GM21515 (cell line): ENCODE measurements around the gene IQGAP2.

Experiments
- ATAC-seq: cut with Tn5 transposase; IDR thresholded peaks from one replicate; pipeline ENCODE4 v1.9.1; 2021; ENCODE audit not compliant: unreplicated experiment

The IQGAP2 gene

GRCh38 chr5:76703707-76704106 is 300.6 kb downstream of the IQGAP2 start:
- no peak for ATAC-seq

DNA sequence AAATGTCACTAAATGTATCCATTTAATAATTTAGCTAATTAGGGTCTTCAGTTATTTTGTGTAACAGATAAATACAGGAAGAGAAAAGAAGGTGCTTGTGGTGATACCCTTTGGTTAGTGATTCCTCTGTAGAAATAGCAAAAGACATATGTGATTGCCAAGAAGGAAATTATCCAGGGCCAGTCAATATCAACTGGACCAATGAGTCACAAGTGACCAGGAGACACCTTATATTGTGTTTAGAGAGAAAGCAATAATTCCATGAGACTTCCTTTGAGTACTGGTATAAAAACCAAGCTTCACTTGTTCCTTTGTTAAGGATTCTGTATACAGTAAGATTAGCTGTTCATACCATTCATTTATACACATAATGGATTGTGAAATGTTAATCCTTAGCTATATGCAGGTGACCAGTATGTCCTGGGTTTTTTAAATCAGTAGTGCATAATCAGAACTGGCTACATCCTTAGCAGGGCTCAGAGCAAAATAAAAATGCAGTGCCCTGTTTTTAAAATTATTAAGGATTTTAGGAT is 301.1 kb downstream of the IQGAP2 start:
- ATAC-seq = no peak

DNA sequence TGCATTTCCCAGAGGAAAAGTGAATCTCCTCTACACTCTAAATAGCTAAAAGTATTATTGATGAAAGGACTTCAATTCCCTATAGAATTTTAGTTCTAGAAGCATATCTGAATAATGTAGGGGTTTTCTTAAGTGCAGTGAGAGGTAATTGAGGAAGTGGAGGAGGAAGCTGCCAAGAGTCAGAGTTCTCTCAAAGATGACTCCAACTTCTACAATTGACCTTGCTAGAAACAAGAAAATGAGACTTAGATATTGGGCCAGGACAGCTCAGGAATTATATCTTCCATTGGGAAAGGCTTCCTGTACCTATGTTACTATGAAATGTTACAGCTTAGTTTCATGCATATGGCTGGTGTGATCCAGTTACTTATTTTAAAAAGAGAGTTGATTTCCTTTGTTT is 302.5 kb downstream of the IQGAP2 start:
- ATAC-seq = no peak

DNA sequence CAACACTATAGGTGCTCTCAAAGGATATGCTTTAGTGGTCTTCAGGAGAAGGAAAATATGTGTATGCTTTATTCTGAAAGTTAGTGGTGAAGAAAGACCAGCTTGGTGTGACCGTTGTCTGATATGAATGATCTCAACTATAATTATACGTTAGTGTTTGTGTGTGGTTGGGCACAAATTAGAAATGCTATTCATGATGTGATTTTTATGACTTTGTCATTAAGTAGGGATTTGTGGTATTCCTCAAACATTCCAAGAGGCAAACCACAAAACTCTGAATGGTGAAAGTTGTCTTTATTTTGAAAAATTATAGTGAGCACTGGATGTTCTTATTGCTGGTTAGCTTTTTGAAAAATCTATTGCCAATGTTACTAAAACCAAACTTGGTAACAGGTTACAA is 306.7 kb downstream of the IQGAP2 start:
- ATAC-seq = no peak

GRCh38 chr5:76710991-76711390 is 307.9 kb downstream of the IQGAP2 start:
- no peak for ATAC-seq

DNA sequence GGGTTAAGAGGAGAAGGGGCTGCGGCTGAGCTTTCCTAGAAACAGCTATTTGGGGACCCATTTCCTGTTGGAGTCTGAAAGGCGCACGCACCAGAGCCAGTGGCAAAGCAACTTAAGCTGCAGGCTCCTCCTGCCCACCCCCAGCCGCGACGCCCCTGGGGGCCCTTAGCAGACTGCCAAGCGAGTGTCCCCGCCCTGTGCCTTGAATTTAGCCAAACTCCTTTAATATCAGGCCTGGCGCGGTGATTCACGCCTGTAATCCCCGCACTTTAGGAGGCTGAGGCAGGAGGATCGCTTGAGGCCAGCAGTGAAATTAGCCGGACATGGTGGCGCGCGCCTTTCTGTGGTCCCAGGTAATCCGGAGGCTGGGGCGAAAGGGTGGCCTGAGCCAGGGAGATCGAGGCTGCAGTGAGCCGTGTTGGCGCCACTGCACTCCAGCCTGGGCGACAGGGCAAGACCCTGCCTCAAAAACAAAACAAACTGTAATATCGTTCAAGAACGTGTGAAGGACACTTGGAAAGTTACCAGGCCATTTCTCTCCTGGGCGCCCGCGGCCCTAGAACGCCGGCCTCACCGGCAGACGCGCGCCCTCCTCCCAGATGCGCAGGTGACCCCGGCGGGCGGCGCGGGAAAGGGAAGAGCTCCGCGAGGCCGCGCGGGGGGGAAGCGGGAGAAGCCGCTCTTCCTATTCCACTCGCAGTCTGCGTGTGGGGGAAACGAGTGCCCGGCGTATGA is 311.8 kb downstream of the IQGAP2 start:
- no peak for ATAC-seq

GRCh38 chr5:76715486-76715735 is 312.3 kb downstream of the IQGAP2 start:
- no peak for ATAC-seq

DNA sequence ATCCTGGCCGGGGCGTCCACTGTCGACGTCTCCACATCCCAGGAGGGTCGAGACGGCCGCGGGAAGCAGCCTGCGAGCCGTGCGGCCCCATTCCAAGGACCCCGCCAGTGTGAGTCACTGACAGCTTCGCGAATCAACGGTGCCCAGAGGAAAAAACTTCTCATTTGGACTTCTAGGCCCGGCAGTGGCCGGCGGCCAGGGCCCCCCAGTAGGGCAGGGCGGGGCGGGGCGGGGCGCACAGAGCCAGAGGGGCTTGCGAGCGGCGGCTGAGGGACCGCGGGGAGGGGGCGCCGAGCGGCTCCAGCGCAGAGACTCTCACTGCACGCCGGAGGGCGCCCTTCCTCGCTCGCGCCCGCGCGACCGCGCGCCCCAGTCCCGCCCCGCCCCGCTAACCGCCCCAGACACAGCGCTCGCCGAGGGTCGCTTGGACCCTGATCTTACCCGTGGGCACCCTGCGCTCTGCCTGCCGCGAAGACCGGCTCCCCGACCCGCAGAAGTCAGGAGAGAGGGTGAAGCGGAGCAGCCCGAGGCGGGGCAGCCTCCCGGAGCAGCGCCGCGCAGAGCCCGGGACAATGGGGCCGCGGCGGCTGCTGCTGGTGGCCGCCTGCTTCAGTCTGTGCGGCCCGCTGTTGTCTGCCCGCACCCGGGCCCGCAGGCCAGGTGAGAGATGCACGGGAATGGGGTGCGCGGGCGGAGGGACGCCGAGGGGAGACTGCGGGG is 312.8 kb downstream of the IQGAP2 start, which contains the start of gene F2R:
TSS of gene F2R (plus strand) at position 391 of the 720 bp plus-strand sequence. CDS start at position 573, 182 bp downstream.
- peak; percentile 65 for ATAC-seq

DNA sequence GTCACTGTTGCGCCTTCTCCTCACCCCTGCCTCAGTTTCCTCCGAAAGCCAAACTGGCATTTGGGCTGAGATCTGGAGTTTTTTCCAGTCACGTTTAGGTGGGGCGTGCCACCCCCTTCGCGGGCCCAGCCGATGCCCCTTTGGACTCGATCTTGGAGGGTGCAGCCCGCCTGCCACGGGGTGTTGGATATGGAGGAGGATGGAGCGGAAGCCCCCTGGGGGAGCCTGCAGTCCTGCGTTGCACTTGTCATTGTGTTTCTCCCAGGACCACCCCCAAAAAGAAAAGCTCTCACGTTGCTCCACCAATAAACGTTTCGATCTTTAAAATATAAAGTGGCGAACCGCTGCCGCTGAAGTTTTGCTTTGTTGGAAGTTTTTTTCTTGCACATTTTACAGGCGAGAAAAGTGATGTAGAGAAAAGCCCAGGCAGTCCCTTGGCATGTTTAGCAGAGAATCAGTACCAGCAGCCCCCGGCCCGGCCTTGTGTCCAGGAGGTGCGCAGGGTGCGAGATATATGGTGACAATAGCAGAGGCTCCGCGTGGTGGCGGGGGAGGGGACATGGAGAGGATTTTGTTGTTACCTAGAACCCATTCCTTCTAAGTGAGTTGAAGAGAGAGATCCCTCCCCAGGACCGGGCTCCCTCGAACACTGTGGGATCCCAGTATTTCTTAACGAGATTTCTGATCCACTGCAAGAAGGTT is 313.5 kb downstream of the IQGAP2 start:
- ATAC-seq = no peak

DNA sequence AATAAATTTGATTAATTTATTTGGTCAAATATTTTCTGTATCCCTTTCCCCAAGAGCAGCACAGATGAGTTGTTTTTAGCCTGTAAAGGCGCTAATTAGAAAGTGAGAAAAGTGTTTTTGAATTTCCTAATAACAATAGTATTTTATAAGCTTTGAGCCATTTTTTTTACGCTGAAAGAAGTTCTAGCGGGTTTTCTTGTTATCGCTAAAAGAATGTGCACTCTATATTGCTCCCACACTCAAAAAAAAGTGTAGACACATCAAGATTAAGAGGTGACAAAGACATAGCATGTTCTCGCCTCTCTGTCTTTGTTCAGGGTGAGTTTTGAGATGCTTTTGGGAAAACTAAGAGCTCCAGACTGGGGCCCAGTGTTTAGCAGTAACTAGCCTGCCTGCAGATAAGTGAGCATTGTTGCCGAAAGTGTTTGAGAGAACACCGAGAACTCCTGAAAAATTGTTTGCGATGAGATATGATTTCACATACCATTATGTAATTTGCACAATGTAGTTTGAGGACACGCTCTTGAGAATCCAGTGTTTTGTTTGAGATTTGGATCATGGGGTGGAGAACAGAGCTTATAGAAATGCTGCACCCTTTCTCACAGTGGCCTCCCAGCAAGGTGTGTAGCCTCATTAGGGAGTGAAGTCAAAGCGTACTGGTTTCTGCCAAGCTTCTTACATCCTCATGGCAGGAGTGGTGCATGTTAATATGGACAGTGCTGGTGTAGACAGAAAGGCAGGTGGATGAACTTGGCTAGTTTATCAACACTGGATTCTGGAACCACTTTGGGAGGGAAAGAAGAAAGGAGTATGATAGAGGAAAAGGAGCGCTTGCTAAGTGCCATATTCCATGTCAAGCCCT is 314.4 kb downstream of the IQGAP2 start:
- ATAC-seq = no peak

- ATAC-seq = no peak
Observed at GRCh38 chr5:76718381-76718832, 315.3 kb downstream of the IQGAP2 start.

DNA sequence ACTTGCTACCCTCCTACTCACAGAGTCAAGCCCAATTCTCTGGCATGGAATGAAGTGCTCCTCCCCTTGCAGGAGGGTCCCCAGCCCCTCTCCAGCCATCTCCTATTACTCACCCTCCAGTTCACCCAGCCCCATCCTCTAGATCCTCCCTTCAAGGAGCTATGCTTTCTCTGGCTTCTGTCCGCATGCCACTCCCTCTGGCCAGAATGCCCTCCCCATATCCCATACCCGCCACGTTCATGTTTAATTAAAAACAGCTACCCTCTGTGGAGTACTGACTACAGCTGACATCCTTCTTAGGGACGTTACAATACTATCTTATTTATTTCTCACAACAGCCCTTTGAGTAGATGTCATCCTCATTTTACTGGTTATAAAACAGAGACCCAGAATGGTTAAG is 315.8 kb downstream of the IQGAP2 start:
- ATAC-seq = no peak

DNA sequence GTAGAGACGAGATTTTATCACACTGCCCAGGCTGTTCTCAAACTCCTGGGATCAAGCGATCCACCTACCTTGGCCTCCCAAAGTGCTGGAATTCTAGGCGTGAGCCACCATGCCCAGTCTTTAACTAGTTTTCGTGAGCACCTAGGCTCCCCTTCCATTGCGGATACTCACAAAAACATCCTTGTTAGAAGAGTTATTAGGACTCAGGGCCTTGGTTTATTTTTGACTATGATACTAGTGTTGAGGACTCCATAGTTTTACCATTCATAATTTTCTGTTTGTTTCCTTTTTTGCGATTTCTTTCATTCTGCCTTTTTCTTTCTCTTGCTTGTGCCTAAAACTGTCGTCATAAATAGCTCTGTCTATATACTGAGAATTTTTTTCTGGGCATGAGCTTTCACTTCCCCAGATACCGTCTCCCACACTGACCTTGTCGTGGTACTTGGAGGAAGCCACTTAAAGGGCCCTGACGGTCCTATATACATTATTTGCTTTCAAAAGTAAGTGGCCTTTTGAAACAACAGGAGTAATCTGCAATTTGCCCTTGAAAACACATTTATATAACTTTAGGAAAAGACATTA is 318.0 kb downstream of the IQGAP2 start:
- peak; percentile 93 for ATAC-seq

DNA sequence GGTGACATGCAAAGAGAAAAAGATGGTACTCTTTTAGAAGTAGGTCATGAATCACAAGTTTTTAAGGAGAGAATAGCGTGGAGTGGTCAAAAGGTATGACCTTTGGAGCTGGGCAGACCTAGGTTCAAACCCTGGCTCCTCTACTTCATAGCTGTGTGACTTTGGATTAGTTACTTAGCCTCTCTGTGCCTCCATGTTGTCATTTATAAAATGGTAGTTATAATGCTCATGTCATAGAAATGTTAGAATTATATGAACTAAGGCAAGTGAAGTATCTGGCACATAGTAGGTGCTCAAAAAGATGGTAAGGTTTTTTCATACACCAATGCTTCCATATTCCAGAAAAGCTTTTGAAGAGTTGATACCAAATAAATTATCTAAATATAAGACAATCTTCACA is 320.2 kb downstream of the IQGAP2 start:
- ATAC-seq = no peak

DNA sequence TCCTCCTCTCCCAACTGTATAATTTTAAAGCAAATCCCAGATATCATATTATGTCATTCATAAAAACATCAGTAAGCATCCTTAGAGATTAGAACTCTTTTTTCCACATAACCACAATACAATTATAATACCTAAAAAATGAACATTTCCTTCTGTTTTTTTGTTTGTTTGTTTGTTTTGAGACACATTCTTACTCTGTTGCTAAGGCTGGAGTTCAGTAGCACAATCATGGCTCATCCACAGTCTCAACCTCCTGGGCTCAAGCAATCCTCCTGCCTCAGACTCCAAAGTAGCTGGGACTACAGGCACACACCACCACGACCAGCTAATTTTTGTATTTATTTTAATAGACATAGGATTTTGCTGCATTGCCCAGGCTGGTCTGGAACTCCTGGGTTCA is 320.8 kb downstream of the IQGAP2 start:
- ATAC-seq = no peak

DNA sequence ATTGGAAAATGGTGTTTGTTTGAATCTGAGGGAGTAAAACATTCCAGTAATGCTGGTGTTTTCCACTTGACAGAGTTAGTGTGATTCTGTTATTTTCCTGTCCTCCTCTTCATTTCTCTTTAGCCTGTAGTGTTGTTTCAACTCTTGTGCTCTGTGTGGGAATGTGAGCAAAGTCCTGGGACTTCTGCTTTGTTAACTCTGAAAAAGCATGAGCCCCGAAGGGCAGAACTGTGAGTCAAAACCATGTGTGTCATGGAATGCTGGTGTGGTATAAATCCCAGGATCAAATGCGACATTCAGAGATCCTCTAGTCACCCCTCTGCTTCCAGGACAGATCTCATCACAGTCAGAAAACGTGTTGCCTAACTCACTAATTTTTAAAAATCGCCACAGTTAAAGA is 321.8 kb downstream of the IQGAP2 start:
- ATAC-seq = no peak

DNA sequence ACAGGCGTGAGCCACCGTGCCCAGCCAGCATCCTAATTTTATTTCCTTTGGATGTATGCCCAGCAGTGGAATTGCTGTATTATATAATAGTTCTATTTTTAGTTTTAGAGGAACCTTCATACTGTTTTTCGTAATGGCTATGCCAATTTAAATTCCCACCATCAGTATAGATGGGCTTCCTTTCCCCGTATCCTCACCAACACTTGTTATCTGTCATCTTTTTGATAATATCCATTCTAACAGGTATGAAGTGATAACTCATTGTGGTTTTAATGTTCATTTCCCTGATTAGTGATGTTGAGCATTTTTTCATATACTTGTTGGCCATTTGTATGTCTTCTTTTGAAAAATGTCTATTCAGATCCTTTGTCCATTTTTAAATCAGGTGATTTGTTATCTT is 325.9 kb downstream of the IQGAP2 start:
- no peak for ATAC-seq

DNA sequence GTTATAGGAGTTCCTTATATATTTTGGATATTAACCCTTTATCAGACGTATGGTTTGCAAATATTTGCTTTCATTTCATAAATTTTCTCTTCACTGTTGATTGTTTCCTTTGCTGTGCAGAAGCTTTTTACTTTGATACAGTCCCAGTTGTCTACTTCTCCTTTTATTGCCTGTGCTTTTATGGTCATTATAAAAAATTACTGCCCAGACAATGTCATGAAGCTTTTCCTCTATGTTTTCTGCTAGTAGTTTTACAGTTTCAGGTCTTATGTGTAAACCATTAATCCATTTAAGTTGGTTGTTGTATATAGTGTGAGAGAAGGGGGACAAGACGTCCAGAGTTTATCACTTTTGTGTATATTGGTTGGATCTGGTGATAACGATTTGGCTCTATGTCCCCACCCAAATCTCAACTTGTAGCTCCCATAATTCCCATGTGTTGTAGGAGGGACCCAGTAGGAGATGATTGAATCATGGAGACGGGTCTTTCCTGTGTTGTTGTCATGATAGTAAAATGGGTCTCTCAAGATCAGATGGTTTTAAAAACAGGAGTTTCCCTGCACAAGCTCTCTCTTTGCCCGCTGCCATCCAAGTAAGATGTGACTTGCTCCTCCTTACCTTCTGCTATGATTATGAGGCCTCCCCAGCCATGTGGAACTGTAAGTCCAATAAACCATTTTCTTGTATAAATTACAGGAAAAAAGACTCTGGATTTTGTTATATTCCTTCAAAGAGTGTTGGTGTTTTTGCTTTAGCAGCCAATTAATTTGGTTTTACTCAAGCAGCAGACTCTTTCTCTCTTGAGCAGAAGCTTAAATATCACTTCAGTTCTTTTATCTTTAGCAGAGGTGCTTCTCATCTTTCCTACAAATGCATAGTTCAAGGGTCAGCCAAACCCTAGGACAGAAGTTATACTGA is 326.5 kb downstream of the IQGAP2 start:
- no peak for ATAC-seq

GRCh38 chr5:76732405-76733048 is 329.4 kb downstream of the IQGAP2 start:
- peak; percentile 35 for ATAC-seq
